ENCODE measurements around the gene AGAP5.

DNA sequence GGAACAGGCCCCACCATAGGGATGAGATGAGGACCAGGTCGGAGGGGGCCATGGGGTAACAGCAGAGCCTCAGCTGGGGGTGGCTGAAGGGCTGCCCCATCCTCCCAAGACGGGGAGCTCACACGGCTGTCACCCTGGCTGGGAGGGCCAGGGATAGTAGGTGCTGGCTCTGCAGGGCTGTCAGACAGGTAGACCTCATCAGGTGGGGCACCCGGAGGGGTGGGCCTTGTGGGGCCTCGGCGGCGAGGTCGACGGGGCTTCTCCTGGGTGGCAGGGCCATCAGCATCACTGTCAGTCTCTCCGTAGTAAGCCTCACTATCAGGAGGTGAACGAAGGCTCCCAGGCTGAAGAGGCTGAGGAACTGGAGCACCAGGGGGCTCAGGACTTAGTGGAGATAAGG is 44.7 kb downstream of the AGAP5 start:
- TF ChIP-seq, protein P1, sequence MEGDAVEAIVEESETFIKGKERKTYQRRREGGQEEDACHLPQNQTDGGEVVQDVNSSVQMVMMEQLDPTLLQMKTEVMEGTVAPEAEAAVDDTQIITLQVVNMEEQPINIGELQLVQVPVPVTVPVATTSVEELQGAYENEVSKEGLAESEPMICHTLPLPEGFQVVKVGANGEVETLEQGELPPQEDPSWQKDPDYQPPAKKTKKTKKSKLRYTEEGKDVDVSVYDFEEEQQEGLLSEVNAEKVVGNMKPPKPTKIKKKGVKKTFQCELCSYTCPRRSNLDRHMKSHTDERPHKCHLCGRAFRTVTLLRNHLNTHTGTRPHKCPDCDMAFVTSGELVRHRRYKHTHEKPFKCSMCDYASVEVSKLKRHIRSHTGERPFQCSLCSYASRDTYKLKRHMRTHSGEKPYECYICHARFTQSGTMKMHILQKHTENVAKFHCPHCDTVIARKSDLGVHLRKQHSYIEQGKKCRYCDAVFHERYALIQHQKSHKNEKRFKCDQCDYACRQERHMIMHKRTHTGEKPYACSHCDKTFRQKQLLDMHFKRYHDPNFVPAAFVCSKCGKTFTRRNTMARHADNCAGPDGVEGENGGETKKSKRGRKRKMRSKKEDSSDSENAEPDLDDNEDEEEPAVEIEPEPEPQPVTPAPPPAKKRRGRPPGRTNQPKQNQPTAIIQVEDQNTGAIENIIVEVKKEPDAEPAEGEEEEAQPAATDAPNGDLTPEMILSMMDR (conservative IDR thresholded peaks at IDR 0.05 in 1 of 2, IDR thresholded peaks at IDR 0.05 in 1 of 2; ENCODE audit: low read depth in 1 of 2, low read length in 2 of 2) = no peak
- TF ChIP-seq EZH2 (IDR thresholded peaks at IDR 0.05; ENCODE audit: low read length, missing control alignments) = no peak

Data from fibroblast of lung (primary cell).